Mucosa of descending colon (tissue), 3 donors: ENCODE data around the gene CCDC85C. TPM values are rescaled to one million over a fixed set of nuclear protein-coding genes. Genes with fewer than 3 reads are reported as not detected.

Source experiments
- ATAC-seq: fragments of 200-7000 bp; cut with Tn5 transposase; one replicate; pipeline ENCODE4 v1.9.1; 2020; ENCODE audit warnings: mild to moderate bottlenecking, moderate library complexity
- DNase-seq, 3 donors: peaks; one replicate each; pipeline ENCODE4 v3.0.0-alpha.2; 2020
- H3K36me3 ChIP-seq: fragments of 200-600 bp; one replicate; pipeline ENCODE4 v1.8.0; 2021; ENCODE audit warnings: low read depth, mild to moderate bottlenecking
- H3K4me1 ChIP-seq: fragments of 200-600 bp; one replicate; pipeline ENCODE4 v1.8.0; 2021; ENCODE audit warnings: low read depth, mild to moderate bottlenecking
- H3K4me3 ChIP-seq: fragments of 200-600 bp; one replicate; pipeline ENCODE4 v1.8.0; 2021; ENCODE audit warnings: mild to moderate bottlenecking
- H3K9me3 ChIP-seq: fragments of 200-600 bp; one replicate; pipeline ENCODE4 v1.8.0; 2021; ENCODE audit warnings: mild to moderate bottlenecking
- CTCF ChIP-seq: fragments of 200-600 bp; IDR thresholded peaks from one replicate; pipeline ENCODE4 v1.8.0; 2022; ENCODE audit warnings: antibody characterized with exemption, mild to moderate bottlenecking
- intact Hi-C, 2 donors: fragments of 100-400 bp; cut with DNase I in 1 of 2; cut with micrococcal nuclease in 1 of 2; formaldehyde crosslinking; loops; one replicate each; pipeline versions ENCODE4 v1.11.0 to v1.11.1; 2022; cut with DNase I, micrococcal nuclease
- total RNA-seq, 3 donors: library from RNA; stranded (reverse); fragmentation: NEBNext Ultra II Directional in 2 of 3; extraction: Animal tissue kit (Norgen Biotek cat#: 25700) in 2 of 3; gene quantifications; one replicate each; pipeline versions ENCODE4 v1.2.1 to v1.2.4, GENCODE V29; 2021 to 2023
- donor health status: DM: no; HTN: no; CAD: no; lungs with moderate emphysema.
- donor health status: DM: no; HTN: no; CAD: no.
- donor health status: DM: no; HTN: yes; CAD: no.

Gene CCDC85C
- total RNA-seq, 3 donors from 2014 or later = 66.2 to 102 (median 66.2) TPM

GRCh38 chr14:99468836-99469592, 135.0 kb downstream of the CCDC85C start:
- no peak for DNase-seq
- peak; percentile 38 for ATAC-seq
- intact Hi-C loops = no loop called here
- no peaks in the 10 kb centered on the region for H3K9me3 ChIP-seq
- no peak overlapping the region for H3K4me3 ChIP-seq
- peaks cover 12% of the 10 kb centered on the region for H3K4me1 ChIP-seq
- TF ChIP-seq CTCF = no peak
- no peaks in the 10 kb centered on the region for H3K36me3 ChIP-seq

GRCh38 chr14:99468081-99468480, 135.9 kb downstream of the CCDC85C start:
- no peak for TF ChIP-seq CTCF
- peak; percentile 72 for ATAC-seq

GRCh38 chr14:99467336-99468078, 136.5 kb downstream of the CCDC85C start:
- H3K4me1 ChIP-seq = peaks cover 12% of the 10 kb centered on the region
- ATAC-seq (peak; percentile 8), DNase-seq (no peak)
- intact Hi-C loops = no loop called here
- no peak overlapping the region for H3K4me3 ChIP-seq
- TF ChIP-seq CTCF = no peak
- H3K36me3 ChIP-seq = no peaks in the 10 kb centered on the region
- H3K9me3 ChIP-seq = no peaks in the 10 kb centered on the region

More at GRCh38 chr14:99468081-99468480, 135.9 kb downstream of the CCDC85C start:
- no peak overlapping the region for H3K4me3 ChIP-seq
- peak in 2 of 3 donors; percentile 18 to 47 for DNase-seq
- no peaks in the 10 kb centered on the region for H3K9me3 ChIP-seq
- no peaks in the 10 kb centered on the region for H3K36me3 ChIP-seq
- intact Hi-C loops = no loop called here
- H3K4me1 ChIP-seq = peaks cover 12% of the 10 kb centered on the region

- ATAC-seq = no peak
- no peak for DNase-seq
- TF ChIP-seq CTCF = no peak
- intact Hi-C loops = no loop called here
- Histone ChIP-seq H3K9me3 (no peaks in the 10 kb centered on the region), H3K4me3 (no peak overlapping the region), H3K4me1 (peaks cover 12% of the 10 kb centered on the region), H3K36me3 (no peaks in the 10 kb centered on the region)
Measured at GRCh38 chr14:99466758-99467157, 137.2 kb downstream of the CCDC85C start.

GRCh38 chr14:99465288-99465687, 138.7 kb downstream of the CCDC85C start:
- intact Hi-C loops = no loop called here
- DNase-seq = no peak
- no peaks in the 10 kb centered on the region for H3K36me3 ChIP-seq
- peaks cover 12% of the 10 kb centered on the region for H3K4me1 ChIP-seq
- H3K9me3 ChIP-seq = no peaks in the 10 kb centered on the region
- TF ChIP-seq CTCF = no peak
- no peak for ATAC-seq
- H3K4me3 ChIP-seq = no peak overlapping the region
